Cardiac septum (tissue), 1 donor: ENCODE data around the gene SORCS1. TPM values are rescaled to one million over a fixed set of nuclear protein-coding genes. Genes with fewer than 3 reads are reported as not detected.

Experiments
- DNase-seq: peaks from one replicate; pipeline ENCODE4 v3.0.0-alpha.2; 2020; ENCODE audit warnings: low spot score
- intact Hi-C: fragments of 100-400 bp; cut with DNase I; formaldehyde crosslinking; loops from one replicate; pipeline ENCODE4 v1.14.0; 2022
- total RNA-seq: library from RNA; stranded (reverse); fragmentation: NEBNext Ultra II Directional; extraction: Animal tissue kit (Norgen Biotek cat#: 25700); gene quantifications from one replicate; pipeline ENCODE4 v1.2.1, GENCODE V29; 2021
- donor health status: DM: no; HTN: no; CAD: no.

SORCS1 gene
- total RNA-seq, 1 donor from 2014 or later, result 0.43 TPM

DNA sequence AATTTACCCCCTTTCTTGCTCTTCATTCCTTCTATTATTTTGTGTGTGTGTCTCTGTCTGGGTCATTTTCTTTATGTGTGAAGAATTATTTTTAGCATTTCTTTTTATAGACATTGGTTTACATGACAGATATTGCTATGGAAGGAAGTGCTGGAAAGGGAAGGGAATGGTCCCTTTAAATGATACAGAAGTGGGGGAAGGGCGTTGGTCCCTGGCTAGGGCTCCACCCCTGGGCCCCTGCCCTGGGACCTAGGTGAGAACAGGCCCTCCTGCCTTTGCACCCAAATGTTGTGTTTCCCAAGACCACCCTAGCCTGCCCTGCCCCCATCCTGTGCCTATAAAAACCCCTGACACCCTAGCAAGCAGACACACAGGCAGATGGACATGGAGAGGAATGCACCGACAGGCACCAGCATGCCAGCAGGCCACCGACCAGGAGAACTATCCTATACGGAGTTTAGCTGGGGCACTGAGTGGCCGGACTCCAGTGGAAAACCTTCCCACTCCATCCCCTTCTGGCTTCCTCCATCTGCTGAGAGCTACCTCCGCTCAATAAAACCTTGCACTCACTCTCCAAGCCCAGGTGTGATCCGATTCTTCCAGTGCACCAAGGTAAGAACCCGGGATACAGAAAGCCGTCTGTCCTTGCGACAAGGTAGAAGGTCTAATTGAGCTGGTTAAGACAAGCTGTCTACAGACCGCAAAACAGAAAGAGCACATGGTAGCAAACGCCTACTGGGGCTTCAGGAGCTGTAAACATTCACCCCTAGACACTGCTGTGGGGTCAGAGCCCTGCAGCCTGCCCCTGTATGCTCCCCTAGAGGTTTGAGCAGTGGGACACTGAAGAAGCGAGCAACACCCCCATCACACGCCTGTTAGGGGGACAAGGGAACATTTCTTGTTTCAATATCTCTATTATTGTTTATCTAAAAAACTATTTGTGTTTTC, 515.7 kb downstream of the SORCS1 start:
- intact Hi-C loops, result no loop called here
- DNase-seq, result no peak

DNA sequence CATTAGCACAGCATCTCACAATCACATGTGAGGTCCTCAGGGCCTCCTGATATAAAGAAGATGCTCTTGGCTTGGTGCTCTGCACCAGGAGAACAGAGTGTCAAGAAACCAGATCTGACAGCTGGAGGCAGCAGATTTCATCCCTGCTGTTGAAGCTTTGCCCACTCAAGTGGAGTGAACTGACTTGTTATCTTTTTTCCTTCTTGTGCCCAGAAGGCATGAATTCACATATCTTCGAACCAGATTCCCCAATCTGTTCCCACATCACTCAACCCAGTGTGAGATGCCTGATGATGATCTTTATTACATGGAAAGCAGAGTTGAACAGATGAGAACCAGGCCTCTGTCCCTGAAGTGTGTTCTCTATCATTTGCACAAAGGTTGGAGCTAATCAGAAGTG, 521.0 kb downstream of the SORCS1 start:
- intact Hi-C loops, result no loop called here
- no peak for DNase-seq

DNA sequence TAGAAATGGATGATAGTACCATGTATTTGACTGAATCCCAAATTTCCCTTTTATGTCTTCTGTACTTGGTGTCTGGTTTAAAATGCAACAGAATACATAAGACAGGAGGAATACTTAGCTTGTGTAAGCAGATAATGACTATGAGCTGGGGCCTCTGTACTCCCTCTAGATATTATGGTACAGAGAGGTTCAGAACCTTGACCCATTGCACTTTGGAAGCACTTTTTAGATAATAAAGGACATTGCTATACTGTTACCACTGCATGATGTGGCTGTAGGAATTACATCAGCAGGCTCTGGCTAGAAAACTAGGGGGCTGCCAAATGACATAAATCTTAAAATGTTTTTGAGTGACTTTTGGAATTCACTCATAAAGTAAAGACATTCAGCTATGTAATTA, 526.6 kb downstream of the SORCS1 start:
- DNase-seq, result no peak
- intact Hi-C loops, result no loop called here

DNA sequence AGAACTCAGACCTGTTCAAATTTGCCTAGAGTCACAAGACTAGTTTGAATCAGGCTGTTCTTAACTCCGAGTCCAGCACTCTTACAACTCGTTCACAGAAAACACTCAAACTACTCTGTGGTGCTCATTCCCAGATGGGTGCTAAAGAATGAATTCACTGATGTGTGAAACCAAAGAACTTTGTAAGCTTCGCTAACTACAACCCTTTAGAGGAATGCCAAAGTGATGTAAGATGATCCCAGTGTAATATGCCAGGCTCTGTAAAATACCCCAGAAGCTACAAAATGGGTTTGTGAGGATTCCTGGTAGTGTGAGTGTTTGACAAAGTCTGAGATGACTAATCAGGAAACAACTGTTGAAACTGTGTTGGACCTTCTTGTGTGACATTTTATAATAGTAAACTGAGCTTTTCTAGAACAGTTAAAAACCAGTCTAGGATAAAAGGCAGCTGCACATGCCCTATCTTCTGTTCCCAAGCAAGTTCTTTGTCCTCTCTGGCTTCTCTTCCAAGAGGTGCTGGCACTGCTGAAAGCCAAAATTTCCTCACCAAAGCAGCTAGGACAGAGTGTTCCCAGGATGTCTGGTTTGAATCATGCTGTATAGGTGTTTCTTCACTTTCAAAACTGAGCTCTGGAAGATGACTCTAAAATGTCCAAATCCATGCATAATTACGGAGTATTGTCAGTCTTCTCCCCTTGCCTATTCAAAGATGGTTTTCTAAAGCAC, 527.6 kb downstream of the SORCS1 start:
- no peak for DNase-seq
- intact Hi-C loops, result no loop called here

DNA sequence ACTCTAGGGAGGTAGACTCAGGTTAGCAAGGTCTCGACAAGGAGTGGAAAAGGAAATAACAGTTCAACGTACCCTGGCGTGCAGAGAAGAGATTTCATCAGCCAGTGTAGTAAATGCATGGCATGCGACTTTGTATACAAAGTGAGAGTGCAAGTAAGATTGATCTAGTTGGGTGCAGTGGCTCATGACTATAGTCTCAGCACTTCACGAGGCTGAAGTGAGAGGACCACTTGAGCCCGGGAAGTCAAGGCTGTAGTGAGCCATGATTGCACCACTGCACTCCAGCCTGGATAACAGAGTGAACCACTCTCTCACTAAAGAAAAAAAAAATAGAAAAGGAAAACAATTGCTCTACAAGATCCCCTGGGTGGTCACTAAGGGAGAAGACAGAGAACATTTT, 528.6 kb downstream of the SORCS1 start:
- DNase-seq, result no peak
- intact Hi-C loops, result no loop called here

DNA sequence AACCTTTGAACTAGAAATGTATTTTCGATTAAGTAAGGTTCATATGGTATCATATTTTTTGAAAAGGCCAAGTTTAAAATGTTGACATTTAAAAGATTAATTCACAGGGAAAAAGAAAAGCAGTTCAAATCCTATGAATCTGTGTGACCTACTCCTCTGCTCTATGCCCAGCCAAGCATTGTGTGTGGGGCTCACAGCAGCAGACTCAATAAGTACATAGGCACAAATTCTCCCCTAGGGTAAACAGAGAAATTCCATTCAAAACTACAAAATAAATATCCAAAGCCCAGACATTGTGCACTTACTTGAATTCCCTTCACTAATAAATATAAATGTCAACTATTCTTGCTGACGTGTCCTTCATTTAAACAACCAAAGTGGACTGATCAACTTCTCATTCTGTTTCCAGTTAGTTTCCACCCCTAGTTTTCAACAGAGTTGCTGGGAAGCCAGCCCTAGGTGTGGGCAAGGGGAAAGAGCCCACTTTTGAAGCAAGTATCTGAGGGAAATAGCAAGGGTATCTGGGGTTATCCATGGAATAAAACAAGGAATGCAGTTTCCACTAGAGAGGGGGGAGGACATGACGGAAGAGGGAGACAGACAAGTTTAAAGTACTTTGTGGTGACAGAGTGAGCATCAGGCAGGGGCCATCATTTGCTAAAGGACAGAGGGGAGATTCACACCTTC, 533.3 kb downstream of the SORCS1 start:
- DNase-seq, result no peak
- intact Hi-C loops, result no loop called here

DNA sequence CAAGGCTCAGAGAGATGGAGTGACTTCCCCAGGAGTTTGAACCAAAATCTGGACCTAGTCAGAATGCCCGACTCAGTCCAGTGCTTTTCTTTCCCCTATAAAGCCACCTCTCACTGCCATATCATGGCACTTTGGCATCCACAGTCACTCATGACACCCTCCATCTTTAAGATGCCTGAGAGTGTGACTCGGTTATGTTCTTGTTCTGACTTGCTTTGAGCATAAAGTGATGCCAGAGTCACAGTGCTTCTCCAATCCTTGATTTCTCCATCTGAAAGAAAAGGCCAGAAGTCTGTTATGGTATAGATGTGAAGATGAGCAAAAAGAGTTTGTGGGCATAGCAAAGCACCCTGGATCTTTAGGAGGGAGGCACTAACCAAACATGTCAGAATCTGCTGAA, 538.1 kb downstream of the SORCS1 start:
- intact Hi-C loops, result loop anchor here (10.0 kb wide), 1 partner anchor 1188 kb away; no protein-coding TSS in a partner anchor
- DNase-seq, result no peak

DNA sequence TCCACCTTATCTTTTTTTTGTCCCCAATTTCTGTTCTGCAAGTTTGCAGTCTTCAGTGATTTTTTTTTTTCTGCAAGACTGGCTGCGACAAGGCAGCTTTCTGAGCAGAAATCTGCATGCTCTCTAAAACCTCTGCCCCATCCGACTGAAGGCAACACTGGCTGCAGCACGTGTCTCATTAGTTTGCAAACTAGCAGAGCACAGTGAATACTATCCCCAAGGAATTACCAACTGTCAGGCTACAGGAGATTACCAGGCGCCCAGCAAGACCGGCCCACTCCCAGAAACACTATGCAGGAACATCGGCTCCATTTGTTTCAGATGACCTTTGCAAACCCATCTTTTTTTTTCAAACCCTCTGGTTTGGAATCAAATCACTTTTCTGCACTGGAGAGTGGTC, 538.8 kb downstream of the SORCS1 start:
- intact Hi-C loops, result loop anchor here (10.0 kb wide), 1 partner anchor 1189 kb away; no protein-coding TSS in a partner anchor
- no peak for DNase-seq

DNA sequence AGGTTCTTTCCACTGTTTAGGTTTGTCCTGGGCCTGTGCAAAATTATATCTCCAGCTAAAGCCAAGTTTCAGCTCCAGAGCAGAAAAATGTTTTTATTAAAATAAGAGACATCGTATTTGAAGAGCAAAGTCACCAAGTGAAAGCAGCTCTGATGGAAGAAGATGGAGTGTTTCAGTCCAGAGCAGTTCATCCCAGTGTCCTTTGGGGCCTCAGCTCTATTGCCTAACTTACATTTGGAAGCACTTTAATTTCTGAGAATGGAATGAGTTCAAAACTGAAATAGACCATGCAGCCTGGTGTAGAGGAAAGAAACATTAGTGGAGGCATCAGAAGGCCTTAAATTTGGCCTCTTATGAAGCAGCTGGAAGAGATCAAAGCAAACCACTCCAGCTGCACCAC, 545.2 kb downstream of the SORCS1 start:
- intact Hi-C loops, result no loop called here
- DNase-seq, result no peak

DNA sequence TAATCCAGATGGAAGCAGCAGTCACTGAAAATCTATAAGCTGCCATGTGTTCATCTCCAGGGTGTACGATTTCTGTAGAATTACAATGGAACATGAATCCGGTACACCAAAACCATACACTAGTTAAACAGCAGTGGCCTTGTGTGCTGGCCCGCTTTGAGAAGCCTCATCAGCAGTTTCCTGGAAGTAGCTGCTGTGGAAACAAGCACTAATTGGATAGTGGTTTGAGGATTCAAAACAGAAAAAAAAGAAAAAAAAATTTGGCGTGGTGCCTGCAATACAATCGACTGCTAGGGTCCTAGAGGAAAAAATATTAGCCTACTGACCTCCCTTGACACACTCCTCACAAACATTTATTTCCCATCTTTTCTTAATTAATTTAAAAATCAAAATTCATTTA, 545.9 kb downstream of the SORCS1 start:
- intact Hi-C loops, result no loop called here
- DNase-seq, result no peak

DNA sequence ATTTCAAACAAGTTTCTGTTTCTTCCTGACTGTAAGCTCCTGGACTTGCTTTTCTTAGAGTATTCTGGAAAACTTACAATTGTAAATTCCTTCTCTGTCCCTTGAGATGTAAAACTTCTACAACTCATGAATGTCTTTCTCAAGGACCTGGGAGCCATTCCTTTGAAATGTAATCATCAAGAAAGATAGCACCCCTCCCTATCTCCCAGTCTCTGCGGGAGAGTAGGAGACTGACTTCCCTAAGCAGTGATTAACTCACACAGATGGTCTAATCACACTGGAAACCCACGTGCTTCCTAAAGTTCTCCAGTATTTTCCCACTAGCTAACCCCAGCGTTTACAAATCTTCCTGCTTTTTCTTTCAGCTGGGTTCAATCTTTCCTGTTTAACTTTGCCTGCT, 549.4 kb downstream of the SORCS1 start:
- no peak for DNase-seq
- intact Hi-C loops, result no loop called here

DNA sequence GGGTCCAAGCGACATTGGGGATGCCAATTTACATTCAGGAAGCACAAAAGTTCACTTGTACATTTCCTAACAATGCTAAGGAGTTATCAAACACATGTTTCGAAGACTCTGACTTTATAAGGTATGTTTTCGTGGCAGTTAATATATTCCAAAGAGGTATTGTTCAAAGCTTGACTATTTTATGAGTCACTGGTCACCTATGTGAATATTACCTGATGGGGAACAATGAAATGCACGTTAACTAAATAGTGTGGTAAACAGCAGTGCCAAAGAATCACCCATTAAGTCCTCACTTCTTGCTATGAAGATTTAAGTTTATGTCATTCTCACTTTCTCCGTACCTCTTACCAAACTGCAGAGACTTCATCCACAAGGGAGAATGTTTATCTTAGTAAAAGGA, 550.2 kb downstream of the SORCS1 start:
- no peak for DNase-seq
- intact Hi-C loops, result no loop called here

DNA sequence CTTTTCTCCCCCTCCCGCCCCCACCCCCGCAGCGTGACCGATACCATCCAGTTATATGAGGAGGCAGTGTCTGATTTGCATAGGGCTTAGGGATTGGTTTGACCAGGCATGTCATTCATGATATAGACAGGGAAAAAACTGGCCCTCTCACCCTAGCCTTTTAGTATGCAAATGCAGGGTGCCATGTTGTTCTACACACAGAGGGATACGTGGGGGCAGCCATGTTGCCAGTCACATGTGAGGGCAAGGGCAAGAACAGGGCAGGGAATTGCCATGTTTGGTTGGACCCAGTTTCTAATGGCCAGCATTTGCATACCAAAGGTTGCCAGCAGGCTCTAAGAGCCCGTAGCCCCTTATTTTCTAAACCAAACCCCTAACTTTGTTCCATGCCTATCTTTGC, 552.1 kb downstream of the SORCS1 start:
- DNase-seq, result no peak
- intact Hi-C loops, result no loop called here

DNA sequence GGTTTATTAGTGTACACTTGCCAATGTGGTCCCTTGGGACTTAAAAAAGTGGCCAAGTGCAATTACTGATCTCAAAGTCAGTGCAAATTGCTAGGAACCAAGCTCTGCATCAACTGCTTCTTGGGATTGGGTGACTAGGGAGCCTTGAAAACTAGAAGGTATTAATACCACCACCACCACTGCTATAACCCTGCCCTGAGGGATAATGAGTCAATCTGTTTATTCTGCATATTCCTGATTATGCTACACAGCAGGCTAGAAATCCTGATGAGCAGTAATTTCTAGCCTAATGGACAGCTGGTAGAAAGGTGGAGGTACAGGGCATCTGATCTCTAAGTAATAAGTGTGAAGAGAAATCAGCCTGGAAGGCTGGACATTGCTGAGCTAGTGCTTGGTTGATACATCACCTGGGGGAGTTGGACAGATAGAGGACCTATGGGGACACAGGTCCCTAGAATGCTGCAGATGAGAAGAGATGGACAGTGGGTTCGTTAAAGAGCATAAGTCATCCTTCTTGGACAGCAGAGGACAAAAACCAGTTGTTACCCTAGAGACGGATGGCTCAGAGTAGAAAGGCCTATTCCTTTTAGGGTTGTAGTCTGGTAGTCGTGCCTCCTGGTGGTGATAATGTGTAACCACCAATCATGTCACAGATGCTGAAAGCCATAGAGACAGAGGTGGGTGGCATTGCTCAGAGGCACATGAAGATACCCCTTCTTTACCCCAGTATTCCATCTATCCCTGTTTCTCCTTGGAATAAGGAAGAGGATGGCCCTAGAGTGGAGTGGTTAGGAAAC, 554.8 kb downstream of the SORCS1 start:
- intact Hi-C loops, result no loop called here
- no peak for DNase-seq

DNA sequence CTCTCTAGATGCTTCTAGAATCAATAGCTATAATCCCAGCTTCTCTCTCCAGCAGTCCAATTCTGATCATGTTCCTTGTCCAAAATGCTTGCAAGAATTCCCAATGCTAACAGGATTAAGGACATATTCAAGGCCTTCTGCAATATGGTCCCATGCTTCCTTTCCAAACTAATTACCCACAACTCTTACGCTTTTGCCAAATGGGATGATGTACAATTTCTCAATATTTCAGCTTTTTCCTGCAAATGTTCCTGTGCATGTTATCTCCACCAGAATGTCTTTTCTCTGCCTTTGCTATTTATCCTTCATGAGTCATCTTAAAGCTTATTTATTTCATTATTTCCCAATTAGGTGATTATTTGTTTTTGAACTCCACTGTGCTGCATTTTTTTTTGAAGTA, 556.4 kb downstream of the SORCS1 start:
- intact Hi-C loops, result no loop called here
- no peak for DNase-seq

DNA sequence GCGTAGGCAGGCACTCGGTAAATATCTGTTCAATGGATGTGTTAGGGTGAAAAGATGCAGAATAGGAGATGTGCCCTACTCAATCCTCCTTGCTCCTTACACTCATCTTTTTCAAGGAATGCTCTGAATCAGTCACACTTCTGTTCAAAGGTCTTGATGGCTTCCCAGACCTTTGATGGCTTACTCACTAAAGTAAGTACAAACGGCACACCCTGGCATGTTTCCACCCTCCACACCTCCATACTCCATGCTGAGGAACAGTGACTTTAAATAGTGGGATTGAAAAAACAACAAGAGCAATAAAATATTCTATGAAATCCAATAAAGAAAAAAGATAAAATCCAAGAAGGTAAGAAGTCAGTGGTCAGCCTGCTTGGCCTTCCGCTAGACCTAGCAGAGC, 569.2 kb downstream of the SORCS1 start:
- DNase-seq, result no peak
- intact Hi-C loops, result no loop called here

DNA sequence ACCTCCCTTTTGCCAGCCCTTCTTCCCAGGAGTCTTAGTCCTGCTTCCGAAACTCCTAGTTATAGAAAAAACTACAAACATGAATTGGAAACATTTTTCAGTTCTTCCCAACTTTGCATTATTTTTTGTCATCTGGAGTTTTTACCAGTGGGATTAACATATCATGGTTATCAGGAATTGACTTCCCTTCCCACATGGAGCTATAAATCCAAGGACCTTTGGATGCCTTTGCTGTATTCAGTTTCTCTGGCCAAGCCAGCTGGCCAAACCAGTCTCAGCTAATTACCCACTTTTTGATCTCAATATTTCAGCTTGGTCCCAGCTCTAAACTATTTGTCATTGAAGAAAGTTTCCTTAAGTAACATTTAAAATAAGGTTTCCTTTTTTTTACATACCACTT, 570.6 kb downstream of the SORCS1 start:
- intact Hi-C loops, result no loop called here
- no peak for DNase-seq

DNA sequence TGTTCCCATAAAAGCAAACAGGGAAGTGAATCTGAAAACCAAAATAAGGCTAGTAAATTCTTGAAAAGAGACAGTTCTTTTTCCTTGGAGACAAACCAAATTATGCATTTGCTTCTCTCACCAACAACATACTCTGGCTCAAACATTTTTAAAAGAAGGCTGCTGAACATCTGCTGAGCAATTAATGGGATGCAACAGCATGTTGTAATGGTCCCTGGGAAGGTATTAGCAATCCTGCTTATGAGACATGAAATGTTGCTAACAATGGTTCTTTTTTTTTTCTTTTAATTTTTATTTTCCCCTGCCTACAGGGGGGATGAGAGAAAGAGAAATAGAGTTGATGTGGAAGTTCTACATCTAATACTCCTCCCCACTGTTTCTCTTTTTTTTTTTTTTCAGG, 572.1 kb downstream of the SORCS1 start:
- intact Hi-C loops, result no loop called here
- DNase-seq, result no peak

DNA sequence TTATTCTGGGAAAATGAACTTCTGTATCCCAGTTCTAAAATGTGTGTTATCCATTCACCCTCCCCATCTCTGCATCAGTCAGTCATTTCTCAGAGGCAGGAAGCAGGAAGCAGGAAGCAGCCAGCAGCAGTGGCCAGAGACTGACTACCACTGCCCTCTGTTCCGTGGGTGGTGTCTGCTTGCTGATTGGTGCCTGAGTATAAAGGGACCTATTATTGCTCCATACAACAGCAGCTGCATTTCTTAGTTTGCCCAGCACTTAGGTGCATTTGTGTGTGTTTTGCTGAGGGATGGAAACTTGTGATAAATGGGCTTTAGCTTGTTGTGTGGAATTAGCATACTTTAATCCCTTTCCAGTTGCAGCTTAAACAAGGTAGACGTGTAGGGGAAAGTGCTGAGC, 582.2 kb downstream of the SORCS1 start:
- DNase-seq, result no peak
- intact Hi-C loops, result no loop called here

DNA sequence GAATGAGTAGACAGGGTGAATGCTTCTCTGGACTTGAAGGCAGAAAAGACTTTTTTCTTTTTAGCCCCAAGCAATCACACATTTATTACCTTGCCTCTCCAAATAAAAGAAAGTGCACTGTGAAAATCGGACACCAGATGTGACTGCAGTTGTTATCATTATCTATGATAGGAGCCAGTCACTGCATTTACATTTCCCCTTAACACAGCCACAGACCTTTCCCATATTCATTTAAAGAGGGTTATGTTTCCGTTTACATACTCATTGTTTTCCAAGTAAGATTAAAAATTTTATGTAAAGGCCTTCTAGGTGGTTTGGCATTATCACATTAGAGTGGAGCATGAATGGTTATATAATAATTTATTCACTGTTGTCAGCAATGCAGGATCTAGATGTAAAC, 586.8 kb downstream of the SORCS1 start:
- no peak for DNase-seq
- intact Hi-C loops, result no loop called here
